ENCODE measurements around the gene LBR.

LBR gene

DNA sequence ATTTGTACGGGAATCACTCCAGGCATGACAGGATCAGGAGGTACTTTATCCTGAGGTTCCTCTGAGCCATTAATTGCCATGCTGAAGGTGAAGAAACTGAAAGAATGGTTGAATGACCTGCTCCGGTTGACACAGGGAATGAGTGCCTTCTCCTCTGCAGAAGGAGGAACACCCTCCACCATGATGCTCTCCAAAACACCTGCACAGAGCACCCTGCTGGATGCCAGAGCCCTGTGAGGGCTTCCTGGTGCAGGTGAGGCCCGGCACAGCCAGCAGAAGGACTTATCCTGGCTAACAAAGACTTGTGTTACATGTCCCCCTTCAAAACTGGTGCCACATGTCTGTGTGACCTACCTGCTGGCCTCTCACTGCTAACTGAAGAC lies 14.3 kb upstream of the LBR start:
- no peak for ATAC-seq

DNA sequence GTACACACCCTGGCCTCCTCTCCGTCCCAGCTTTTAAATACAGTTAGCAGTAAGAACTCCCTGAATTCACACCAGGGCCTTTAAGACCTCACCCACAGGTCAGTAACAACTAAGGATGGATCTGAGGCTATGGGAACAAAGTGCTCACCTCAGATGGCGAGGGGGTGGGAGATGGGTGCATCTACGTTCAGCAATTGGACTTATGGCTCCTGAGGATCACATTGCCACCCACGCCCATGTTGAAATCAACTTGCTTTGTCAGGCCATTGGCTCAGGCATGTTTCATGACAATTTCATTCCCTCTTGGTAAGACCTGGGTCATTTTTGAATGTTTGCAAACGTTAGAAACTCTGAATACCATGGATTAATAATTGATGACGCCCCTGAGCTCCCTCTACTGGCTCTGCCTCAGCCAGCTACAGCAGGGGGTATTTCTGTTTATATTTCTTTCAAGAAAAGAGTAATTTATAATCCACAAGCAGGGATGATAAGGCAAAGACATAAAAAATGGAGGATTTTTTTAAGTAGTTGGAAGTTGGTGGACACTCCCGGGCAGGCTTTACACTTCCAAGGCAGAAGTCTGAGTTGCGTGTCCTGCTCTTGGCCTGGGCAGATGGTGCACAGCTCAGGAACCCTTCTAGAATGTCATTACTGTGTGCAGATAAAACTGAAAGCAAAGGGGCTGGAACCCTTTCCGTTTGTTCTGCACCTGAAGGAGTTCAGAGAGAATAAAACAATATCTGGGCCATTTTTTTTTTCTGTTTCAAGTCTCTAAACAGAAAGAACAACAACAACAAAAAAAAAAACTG lies 13.7 kb upstream of the LBR start:
- ATAC-seq: no peak

DNA sequence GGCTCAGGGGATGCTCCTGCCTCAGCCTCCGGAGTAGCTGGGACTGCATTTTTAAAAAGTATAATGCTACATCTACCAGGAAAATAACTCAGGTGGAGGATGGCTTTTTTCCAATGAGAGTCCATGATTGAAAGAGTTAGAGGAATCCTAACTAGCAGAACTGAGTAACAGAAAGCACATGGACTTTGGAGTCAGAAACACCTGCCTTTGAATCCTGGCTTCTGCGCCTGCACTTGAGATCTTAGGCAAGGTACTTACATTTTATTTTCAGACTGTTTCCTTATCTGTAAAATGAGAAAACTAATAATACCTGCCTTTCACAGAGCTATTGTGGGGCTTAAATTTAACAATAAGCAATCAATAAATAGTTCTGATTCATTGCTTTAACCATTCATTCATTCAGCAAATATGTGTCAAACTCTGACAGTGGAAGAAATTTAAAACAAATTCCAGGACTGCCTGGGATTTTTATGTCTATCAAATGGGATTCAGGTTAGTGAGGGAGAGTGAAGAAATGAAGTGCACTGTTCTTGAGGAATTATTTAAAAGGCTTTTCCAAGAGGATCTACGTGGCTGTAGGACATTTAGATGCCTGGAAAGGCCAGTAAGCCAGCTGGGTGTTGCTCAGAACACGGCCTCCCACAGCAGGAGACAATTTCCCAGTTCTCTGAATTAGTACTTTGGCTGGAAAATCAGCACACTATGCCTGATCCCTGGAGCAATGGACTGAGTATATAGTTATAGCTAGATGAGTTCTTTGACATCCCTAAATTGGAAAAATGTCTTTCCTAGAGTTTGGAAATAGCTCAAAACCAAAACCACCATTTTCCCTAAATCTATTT lies 12.8 kb upstream of the LBR start:
- ATAC-seq: no peak

DNA sequence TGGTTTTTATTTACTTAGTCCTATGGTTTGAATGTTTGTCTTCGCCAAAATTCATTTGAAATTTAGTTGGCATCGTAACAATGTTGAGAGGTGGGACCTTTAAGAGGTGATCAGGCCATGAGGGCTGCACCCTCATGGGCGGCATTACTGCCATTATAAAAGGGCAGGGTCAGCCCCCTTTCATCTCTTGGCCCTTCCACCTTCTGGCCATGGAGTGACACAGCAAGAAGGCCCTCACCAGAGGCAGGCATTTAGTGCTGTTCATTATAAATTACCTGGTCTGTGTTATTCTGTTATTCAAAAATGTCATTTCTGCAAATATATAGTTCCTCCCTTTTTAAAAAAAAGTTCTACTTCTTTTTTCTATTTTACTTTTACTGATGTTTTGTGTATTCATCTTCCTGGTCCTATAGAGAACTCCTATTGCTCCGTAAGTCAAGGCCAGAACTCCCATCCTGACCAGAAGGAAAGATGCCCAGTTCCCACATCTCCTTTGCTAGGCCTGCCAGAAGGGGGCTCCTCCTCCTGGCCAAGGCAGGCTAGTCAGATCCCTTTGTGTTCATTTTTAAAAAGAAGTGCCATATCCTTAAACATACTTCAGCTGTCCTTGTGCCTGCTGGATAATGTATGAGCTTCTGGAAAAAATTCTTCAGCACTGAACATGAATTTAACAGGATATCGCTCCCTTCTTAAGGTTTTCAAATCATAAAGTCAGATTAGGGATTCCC lies 10.0 kb upstream of the LBR start:
- ATAC-seq: no peak

DNA sequence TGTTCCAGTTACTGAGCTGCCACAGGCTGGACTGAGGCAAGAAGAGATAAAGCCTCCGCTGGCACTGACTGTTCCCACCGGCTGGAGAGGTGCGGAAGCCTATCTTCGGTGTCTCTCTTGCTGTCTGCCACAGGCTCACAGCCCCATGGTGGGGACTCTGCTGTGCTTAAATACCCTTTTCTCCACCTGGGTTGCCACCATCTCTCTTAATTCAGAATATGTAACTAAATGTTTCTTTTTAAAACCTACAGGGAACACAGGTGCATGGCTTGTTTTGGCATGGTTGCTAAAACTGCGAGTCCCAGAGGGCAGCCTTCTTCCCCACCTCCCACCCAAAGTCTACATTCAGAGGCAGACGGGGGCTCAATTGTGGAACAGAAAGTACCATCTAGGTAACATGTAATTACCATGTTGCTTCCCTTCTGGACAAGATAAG lies 8.1 kb upstream of the LBR start:
- ATAC-seq: no peak

DNA sequence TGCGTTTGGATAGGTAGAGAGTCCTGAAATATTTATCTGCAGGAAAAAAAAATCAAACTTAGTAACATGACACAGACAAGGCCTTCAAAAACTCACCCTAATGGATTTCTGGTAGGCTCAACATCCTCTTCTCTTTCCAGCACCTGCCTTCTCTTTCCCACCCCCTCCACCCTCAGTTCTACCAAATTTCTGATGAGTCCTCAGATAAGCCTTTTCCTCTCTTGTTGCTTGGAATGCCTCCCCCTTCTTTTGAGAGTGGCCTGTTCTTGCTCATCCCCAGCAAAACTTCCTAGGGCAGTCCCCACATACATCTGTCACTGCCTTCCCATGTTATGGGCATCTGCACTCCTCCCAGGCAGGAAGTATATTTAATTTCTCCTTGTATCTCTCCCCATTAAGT lies 7.6 kb upstream of the LBR start:
- ATAC-seq: no peak

DNA sequence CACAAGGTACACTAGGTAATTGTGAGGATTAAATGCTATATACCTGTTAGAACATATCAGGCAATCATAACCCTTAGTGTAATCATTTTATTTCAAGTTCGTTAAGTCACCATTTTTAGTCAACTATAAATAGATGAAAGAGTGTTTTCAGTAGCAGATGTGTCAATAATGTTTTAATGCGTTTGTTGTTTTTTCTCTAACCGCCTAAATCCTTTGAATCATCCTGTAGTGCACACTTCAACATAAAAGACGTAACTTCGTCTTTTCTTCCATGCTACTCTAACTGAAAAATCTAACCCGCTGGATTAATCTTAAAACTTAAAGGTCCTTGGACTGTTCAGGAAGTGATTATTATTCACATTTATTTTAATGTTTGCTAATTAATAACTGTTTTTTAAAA lies 7.2 kb upstream of the LBR start:
- ATAC-seq: no peak

DNA sequence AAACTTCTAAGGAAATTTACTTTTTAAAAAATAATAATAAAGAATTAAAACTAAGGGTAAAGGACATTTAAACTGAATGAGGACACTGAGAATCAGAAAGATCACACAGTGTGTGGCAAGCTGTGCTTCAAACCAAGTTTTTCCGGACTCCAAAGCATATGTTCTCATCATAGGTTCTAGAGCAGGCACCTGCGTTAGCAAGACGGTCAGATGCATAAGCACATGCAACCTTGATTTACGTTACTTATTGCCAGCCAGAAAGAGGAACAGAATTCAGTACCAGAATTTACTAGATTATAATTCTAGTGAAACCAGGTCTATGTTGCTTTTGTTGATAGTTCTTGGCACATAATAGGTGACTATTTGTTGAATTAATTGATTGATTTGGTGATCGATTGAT lies 6.2 kb upstream of the LBR start:
- ATAC-seq: no peak

DNA sequence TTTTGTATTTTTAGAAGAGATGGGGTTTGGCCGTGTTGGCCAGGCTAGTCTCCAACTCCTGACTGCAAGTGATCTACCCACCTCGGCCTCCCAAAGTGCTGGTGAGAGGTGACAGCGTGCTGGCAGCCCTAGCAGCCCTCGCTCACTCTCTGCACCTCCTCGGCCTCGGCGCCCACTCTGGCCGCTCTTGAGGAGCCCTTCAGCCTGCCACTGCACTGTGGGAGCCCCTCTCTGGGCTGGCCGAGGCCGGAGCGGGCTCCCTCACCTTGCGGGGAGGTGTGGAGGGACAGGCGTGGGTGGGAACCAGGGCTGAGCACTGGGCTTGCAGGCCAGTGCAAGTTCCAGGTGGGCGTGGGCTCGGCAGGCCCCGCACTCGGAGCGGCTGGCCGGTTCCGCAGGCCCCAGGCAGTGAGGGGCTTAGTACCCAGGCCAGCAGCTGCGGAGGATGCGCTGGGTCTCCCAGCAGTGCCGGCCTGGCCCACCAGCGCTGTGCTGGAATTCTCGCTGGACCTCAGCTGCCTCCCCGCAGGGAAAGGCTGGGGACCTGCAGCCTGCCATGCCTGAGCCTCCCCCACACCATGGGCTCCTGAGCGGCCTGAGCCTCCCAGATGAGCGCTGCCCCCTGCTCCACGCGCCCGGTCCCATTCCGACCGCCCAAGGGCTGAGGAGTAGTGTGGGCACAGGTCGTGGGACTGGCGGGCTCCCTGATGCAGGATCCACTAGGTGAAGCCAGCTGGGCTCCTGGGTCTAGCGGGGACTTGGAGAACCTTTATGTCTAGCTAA lies 3.4 kb upstream of the LBR start:
- ATAC-seq: no peak

DNA sequence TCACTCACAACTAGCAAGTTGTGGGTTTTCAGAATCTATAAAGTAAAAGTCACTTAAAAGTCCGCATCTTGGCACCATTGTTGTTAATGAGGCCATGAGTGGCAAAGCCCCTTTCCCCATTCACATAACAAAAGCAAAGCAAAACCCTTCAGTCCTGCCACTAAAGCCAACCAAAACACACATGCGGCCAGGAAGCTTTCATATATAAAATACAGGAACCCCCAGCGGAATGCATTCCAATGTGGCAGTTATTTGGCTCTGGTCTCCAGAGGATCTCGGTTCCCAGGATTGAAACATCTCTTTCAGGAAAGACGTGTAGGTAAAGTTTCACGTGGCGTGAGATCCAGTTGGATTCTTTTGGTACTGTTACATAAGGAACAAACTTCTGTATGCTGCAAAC lies 2.5 kb upstream of the LBR start:
- no peak for ATAC-seq

DNA sequence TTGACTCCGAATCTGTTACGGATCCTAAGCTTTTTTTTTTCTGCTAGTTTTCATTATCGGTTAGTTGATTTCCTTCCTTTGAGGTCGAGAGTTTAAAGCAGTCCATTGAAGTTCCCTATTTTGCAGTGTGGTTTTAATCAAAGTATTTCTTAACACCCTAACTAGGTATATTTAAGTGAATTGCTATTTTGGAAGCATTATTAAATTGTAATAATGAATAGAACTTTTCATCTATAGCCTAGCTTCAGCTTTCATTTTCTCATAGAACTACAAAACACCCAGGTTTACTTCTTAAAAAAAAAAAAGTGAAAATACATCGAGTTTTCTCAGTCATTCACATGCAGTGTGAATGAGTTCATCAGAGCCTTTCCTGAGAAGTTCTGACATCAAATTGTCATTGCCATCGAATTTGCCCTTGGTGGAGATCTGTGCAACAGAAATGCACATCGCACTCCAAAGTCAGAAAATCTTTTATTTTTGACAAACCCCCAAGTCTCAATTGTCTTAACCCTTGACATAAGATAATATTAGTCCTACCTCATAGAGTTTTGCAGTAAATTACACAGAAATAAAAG lies 1.1 kb upstream of the LBR start:
- no peak for ATAC-seq

DNA sequence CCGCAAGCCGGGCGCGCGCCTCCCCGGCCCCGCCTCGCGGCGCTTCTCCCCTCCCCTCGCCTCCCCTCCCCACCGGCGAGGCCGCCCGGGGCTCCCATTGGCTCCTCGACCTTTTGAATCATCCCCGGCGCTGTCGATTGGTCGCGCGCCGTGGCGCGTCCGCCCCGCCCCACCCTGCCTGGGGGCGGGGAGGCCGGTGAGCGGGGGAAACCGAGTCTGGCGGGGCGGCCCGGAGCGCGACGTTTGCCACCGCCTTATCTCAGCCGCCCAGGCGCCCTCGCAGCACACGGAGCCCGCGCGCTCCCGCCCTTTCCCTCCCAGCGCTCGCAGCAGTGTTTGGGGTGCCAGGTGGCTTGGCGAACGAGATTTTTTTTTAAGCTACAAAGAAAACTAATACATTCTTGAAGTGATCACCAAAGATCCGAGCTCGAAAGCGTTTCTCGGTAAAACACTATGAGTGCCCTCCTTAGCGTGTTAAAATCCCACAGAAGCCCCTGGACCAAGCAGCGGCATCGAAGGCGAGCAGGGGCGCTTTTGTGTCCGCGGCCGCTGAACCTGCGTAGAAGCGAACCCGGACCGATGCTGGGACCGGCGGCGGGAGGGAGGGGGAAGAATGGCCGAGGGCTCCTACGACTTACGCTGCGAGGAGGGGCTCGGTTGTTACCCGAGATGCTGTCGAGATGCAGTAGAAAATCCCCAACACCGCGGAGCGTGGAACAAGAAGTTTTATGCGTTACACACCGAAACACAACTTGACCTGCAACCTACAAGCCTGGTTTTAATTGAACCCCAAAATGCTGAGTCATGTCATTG lies 436 bp upstream of the LBR start:
- ATAC-seq: peak; percentile 90 to 94

DNA sequence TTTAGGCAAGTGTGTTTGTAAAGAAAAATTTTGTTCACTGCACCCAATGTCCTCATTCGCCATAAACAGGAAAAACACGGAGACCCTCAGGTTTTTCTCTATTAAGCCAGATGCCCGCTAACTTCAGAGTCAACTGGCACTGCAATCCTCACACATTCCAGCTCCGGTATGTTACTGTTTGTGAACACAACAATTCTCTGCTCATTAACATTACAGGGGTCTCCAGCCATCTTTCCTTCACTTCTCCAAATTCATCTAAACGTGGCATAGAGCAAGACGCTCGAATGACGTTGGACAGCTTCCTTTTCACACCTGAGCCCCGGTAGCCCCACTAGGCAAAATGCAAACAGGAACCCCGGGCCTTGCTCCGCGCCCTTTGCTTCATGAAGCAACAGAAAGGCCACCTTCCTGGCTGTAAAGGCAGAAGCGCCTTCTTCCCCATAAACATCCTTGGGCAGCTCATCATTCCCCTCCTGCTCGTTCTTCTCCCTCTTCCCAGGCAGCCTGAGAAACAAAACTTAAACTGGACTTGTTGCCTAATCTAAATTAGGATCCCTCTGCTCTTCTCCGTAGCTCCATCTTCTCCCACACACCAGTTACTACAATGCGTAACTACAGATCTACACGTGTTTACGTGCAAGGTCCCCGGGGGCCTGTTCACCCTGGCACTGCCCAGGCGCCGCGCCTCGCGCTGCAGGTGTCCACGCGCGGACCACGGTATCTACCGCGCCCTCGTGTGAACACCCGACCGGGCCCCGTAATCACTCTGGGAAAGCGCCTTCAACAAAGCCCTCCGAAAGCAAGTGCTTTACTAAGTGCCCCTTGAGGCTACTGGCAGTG lies 1.2 kb downstream of the LBR start:
- ATAC-seq: no peak

DNA sequence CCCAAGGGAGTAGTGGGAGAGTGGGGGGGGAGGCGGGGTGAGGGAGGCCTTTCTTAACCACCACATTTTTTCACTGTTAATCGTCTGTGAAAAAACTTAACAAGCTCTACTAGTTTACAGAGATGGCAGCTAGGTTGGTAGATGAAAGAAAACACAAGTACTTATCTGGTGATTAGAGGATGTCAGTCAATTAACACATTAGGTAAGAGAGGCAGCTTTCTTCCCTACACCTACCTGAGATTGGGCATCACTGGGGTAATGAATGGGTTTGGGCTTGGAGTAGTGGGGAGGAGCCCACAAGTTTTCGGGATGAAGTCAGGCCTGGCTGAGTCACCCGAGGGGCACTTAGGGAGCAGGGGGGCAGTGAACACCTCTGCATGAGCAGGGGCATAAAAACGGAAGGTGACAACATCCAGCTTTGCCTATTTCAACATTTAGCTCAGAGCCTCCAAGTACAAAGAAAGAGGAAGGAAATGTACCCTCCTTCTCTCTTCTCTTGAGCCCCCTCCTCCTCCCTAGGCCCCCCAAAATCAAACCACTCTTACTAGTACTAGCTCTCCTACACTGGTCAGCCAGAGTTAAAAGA lies 2.5 kb downstream of the LBR start:
- ATAC-seq: no peak

DNA sequence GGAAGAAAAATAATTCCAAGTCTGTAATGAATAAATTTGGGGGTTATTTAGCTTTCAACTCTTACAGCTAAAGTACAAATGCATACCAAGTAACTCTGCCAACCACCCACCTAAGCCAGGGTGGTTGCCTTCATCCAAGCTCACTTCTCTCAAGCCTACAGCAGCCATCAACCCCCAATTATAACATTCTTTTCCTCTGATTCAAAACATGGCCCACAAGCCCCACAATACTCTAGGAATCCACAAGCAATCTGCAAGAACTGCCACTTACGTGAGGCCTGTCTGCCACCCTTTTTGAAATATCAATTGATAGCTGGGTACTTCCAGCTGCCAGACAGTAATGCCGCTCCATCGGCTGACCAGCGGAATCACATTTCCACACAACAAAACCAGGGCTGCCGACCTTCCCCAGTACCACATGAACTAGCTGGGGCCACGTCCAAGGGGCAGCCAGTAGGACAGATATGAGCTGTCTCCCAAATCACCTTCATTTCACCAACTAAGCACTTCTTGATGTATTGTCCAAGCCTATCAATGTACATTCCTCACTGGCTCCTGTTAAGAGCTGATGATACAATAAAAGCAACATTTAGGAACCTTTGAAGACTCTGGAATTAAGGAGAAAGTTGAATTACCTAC lies 3.2 kb downstream of the LBR start:
- no peak for ATAC-seq

DNA sequence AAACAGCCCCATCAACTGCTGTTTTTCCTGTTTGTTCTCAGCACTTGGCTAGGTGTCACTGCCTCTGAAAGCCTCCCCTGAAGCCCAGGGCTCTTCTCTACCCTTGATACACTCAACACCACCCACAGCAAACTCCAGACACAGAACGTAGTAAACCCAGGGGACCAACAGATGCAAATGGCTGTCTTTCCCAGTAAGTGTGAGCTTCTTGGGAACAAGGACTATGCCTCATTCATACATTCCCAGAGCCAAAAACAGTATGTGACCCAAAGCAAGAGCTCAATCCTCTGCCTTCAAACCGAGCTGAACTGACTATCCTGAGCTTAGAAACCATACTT lies 4.4 kb downstream of the LBR start:
- no peak for ATAC-seq

DNA sequence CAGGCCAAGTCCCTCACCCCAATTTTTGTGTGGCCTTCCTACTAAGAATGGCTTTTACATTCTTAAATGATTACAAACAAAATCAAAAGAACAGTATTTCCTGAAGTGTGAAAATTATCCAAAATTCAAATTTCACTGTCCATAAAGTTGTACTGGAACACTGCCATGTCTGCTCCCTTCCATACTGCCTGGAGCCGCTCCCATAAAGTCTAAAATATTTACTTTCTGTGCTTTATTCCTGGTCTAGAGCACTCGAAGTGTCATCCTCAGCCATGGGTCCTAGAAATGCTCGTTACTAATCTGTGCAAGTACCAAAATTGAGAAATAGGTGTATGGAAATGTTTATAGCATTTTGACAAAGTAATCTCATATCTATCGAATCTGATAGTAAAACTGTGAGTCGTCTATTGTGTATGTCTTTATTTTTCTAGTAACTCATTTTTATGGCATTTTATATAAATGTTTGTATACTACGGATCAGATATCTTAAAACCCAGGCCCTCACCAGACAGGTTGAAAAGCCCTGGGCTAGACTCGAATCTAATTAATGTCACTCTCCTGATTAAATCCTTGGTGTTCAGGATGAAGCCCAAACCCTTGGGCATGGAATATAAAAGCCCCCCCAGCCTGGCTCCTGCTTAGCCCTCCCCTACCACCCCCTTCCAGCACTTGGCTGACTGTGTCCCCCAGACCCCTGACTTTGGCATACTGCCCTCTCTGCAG lies 4.9 kb downstream of the LBR start:
- no peak for ATAC-seq

DNA sequence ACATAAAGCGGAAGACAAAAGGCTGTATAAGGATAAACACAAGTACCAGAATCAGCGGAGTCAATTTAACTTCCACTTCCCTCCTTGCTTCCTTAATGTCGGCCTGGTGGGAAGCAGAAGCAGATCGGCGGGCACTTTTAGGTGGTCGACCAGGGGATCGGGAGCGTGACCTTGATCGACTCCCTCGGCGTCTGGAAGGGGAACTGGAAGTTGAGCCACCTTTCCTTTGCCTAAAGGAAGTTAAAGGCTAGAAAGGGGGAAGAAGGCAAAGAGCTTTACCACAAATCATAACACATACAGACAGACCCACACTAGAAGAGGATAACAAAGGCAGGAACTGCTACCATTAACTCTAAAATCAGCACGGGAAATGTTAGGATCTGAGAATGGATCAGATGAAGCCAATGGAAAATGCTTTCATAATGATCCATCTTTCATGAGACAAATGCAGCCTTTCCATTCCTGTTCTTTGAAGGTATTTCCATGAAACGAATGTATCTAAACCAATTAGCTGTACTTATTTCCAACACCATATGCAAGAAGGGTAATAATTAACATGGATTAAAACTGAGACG lies 5.7 kb downstream of the LBR start:
- no peak for ATAC-seq

DNA sequence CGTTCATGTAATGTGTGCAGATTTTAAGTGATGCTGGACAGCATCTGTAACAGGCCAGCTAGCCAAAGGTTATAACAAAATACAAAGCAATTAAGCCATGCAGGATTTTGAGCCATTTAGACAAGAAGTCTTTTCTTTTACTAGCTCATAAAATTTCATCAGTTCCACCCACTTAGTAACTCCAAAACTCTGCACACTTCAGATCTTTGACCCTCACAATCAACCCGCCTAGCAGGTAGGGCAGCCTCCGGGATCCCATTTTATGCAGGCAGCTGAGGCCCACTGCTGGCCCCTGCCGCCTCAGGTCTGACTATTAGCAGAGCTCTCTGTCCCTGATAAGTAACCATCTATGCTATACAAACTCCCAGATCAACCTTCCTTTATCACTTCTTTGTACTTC lies 9.2 kb downstream of the LBR start:
- ATAC-seq: no peak
